Adipose tissue (tissue), 3 donors: Measurements from ENCODE around the gene P3H2. TPM values are rescaled to one million over a fixed set of nuclear protein-coding genes. Genes with fewer than 3 reads are reported as not detected.

ENCODE experiments used
- H3K27ac ChIP-seq: one replicate; pipeline ENCODE4 v1.5.1; 2013; ENCODE audit warnings: low read depth, low read length
- WGBS, 3 donors: extraction: QIAGEN DNeasy Blood & Tissue Kit; methylation state at CpG; one replicate each; pipeline ENCODE4 v1.1.7; 2013; 5-methylcytosine and 5-hydroxymethylcytosine counted together
- polyA plus RNA-seq, 3 donors: library from polyadenylated mRNA; stranded (reverse); fragments of 200-250 nt; gene quantifications; one replicate each; pipeline ENCODE4 v1.2.3, GENCODE V29; 2013
- donor health status: healthy with polysubstance abuse.
- donor health status: Bipolar disorder and iron deficiency.
- donor health status: healthy.

The P3H2 gene
- polyA plus RNA-seq, 3 donors: 1.2 to 3.6 (median 3.5) TPM

DNA sequence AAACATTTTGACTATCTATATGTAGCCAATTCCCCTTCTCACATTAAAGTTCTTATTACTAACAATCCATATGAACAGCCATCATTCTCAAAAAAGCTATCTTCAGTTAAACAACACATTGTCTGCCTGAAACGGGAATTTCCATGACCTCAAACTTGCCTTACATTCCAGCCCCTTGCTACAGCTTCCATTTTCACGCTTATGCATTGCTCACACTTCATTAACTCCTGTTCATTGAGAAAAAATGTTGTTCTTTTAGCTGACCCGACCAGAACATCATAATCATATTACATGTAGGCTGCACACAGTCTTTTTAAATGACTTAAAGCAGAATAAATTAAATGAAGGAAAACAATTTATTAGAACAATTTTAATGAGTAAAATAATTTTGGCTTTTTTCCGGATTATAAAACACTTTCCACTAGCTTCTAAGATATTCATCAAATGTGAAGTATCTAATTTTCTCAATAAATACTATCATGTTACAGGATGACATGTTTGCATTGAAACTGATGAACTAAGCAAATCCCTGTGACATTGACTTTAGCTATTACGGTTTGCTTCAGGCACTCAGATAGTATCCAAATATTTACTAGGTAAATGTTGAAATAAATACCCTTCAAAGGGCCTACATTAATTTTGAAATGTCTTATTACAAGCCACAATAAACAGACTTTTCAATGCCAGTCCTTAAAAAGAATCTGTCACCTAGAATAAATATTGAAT, 49.9 kb downstream of the P3H2 start:
- 59 to 93% (median 89%) methylated on average over 5 of the region's 5 CpGs for WGBS, 3 donors
- H3K27ac ChIP-seq: no peak overlapping the region

DNA sequence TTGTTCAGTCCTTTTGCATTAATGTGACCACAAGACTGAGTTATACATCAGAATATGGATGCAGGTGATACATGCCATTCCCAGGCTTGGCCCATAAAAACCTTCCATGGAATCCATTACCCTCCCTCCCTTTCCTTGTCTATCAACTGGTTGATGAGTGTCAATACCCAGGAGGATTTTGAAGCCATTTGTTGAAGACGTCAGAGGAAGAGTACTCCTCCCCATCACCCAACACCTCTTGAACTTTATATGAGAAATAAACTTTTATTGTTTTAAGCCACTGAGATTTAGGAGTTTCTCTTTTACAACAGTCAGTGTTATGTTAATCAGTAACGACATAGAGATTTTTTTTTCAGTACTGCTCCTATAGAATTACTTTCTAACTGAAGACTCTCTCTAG, 55.5 kb downstream of the P3H2 start:
- no peak overlapping the region for H3K27ac ChIP-seq
- WGBS, 3 donors: 79 to 96% (median 94%) methylated on average over 2 of the region's 2 CpGs

DNA sequence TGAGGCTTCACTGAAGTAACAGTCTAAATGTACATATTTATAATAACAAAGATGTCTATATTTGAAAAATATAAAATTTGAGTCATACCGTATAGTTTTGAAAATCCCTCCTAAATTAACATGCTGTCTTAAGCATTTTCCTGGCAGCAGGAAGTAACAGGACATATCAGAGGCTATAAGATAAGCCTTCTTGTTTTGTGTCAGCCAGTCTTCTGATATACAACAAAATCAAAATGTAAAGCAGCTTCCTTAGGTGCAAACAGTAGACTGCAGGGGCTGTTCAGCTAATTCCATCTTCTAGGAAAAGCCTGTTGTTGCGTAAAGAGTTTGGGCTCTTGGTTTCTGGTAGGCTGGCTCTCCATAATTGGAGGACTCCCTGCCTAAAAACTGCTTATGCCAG, 56.0 kb downstream of the P3H2 start:
- no peak overlapping the region for H3K27ac ChIP-seq
- 88 to 93% (median 89%) methylated on average over 2 of the region's 2 CpGs for WGBS, 3 donors

DNA sequence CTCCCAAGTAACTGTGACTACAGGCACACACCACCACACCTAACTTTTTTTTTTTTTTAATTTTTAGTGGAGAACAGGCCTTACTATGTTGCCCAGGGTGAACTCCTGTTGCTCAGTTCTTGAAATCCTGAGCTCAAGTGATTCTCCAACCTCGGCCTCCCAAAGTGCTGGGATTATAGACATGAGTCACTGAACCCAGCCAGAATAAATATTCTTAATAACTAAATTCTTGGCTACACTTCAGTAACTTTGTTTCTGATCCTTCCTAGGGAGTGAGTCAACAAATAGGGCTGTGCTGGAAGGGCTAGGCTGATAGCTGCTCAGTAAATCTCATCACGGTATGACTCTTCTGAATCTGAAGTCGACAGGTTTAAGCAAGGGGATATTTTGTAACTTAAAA, 56.6 kb downstream of the P3H2 start:
- H3K27ac ChIP-seq: no peak overlapping the region
- 57 to 68% (median 58%) methylated on average over 3 of the region's 3 CpGs for WGBS, 3 donors

DNA sequence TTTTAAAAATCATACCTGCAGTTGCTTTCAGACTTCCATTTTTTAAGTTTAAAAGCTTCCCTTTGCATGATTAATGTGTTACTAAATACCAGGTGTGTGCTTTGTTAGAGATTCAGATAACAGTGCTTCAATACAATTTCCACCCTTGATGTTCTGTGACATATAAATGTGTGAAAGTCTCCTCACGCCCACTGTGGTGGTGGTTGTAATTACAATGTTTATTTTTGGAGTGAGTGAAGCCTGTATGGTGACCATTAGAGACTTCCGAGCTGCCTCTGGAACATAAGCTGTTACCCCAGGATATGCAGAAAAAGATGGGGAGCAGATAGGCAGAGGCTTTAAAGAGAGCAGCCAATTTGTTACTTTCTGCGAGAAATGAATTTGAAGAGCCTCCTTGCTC, 57.2 kb downstream of the P3H2 start:
- no peak overlapping the region for H3K27ac ChIP-seq
- WGBS, 3 donors: 67 to 96% (median 89%) methylated on average over 3 of the region's 3 CpGs

DNA sequence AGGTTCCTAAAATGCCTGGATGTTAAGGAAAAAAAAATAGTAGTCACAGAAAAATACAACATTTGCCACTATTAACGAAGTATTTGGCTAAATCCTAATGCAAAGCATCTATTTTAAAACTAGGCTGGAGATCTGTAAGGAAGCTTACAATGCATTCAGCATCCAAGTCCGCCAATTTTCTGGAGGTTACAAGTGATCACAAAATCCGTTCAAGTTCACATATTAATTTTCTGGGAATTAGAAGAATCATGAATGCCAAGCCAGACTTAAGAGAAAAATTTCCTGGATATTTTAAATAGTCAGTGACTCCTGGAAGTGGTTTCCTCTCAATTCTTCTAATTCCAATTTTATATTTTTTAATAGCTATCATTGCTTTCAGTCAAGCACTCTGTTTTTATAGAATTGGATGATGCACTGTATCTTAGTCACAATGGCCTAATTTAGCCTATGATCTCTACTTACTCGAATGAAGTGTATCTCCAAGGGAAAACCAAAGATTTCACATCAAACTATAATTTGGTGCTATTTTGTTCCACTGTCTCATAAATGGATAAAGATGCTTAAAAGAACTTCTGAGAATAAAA, 60.4 kb downstream of the P3H2 start:
- H3K27ac ChIP-seq: no peak overlapping the region
- WGBS, 3 donors: 68 to 87% (median 83%) methylated on average over 4 of the region's 4 CpGs

DNA sequence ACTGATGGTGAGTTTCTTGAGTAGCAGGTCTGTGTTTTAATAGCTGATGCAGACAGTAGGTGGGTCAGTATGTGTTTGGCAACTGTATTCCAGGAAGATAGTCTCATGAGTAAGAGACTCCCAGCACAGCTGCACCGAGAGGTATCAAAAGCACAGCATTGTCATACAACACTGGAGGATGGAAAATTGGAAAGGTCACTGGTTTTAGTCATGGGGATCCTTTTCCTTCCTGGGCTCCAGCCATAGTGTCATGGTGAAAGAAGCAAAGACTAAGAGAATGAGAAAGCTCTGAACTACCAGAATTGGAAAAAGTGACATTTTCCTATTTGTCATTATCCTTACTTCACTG, 61.5 kb downstream of the P3H2 start:
- no peak overlapping the region for H3K27ac ChIP-seq
- WGBS, 3 donors: 50 to 80% (median 68%) methylated on average over 1 of the region's 1 CpG

DNA sequence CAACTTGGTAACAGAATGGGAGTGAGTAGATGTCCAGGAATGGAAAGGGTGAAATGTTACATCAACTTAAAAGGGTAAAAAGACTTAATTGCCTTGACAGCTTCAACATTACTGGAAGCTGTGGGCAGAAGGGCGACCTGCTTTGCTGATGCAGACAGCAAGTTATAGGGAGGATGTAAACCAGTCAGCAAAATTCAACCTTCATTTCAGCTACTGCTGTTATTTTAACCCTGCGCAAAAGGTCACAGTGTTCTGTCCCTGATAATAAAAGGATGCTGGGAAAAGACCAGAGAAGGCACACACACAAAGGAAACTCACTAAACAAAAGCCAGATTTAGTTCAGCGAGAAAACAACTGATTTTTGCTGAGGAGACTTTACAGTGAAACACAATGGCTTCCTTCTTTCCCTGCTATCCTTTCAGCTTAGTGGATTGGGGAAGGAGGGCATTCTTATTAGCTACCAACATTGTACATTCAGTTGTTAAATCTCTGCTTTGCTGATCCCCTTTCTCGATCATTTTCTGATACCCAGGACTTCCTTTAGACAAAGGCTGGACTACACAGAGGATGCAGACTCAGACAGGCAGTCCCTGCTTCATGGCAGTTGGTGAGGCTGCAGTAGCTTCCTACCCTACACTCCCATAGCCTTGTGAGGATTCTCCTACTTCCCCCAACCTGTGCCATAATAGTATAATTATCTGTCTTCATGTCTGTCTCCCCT, 62.0 kb downstream of the P3H2 start:
- H3K27ac ChIP-seq: no peak overlapping the region
- WGBS, 3 donors: 54 to 64% (median 63%) methylated on average over 4 of the region's 4 CpGs

DNA sequence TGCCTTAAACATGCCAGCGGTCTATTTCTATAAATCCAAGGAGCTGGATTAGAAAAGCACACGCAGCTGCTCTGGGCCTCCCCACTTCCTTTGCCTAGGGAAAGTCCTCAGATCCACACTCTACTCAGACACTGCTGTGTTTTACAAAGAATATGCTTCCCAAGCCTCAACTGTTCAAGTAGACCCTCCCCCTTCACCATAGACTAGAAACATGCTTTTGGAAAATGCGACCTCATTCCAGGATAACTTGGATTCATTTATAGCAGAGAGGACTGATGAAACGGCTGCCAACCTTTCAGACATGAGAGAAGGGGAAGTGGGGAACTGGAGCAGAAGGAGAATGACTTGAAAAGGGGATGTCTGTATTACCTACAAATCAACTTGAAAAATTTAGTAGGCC, 64.0 kb downstream of the P3H2 start:
- H3K27ac ChIP-seq: no peak overlapping the region
- 65 to 78% (median 71%) methylated on average over 4 of the region's 4 CpGs for WGBS, 3 donors

DNA sequence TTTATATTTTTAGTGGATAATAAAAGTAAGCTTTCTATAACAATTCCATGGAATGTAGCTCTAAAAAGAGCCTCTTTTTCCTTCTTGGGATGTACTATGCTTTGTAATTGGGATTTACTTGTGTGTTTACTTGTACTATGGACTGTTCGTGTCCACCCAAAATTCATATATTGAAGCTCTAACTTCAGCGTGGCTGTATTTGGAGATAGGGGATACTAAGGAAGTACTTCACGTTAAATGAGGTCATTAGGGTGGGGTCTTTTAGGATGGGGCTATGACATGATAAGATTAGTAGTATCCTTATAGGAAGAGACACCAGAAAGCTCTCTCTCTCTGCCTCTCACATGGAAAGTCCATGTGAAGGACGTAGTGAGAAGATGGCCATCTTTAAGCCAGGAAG, 64.9 kb downstream of the P3H2 start:
- WGBS, 3 donors: 77 to 90% (median 88%) methylated on average over 4 of the region's 4 CpGs
- H3K27ac ChIP-seq: no peak overlapping the region

DNA sequence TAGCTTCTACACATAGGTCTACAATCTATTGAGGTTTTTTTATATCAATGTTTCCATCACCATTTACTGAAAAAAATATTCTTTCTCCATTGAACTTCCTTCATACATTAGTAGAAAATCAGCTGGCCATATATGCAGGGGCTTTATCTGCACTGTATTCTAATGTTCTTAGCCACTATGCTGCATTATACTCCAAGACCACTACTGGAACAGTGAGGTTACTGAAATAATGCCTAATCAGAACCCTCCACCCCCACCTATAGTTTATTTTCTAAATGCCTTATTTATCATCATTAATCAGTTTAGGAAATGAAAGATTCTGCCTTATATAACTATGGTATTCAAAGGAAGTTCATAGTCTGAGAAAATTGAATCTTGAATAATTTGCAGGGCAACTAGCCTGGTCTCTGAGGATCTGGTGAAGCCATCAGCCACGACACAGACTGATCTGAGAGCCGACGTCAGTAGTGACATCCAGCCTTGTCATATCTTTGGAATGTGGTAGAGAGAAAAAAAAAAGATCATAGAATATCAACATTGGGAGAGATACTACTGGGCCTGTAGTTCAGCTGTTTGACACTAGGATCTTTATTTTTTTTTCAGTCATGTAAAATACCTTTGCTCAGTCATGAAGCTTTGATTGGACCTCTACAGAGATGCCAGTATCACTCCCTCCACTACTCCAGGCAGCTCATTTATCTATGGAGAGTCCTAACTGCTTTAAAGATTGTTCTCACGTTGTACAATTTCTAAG, 66.6 kb downstream of the P3H2 start:
- H3K27ac ChIP-seq: no peak overlapping the region
- WGBS, 3 donors: 64 to 74% (median 69%) methylated on average over 4 of the region's 4 CpGs

DNA sequence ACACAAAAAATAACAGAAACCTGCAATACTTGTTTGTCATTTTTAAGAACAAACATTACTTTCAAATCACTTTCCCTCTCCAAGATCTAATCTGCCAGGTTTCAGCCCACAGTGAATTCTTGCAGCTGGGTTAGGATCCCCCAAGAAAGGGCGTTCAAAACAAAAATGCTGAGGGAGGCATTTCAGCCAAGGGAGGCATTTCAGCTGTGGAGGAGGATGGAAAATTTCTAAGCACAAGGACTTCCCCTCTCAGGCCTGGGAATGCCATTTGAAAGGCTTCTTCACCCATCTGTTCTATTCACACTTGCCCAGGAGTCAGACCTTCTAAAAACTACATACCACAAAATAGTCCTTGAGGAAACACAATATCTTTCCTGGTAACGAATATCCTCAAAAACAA, 69.1 kb downstream of the P3H2 start:
- H3K27ac ChIP-seq: no peak overlapping the region
- 59 to 82% (median 69%) methylated on average over 2 of the region's 2 CpGs for WGBS, 3 donors

DNA sequence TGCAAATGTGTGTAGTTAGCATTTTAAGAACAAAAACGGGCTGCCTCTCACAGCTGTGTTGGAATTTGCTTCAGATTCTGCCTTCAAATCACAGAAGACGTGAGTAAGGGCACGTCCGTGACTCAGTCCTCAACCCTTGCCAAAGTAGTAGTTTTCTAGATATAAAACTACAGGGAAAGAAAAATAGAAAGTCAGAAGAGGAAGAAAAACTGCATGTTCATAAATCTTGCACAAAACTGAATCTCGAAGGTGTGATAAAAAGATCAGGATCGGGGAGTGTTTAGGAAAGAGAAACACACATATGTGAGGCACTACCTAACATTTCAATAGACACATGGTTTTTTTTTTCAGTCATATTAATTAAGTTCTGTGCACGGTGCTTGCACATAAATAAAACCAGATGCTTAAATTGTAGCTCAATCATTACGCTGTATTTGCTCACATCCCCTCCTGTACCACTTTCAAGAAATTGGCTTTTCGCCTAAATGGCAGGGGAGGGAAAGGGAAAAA, 71.7 kb downstream of the P3H2 start:
- no peak overlapping the region for H3K27ac ChIP-seq
- 25 to 54% (median 33%) methylated on average over 9 of the region's 9 CpGs for WGBS, 3 donors

DNA sequence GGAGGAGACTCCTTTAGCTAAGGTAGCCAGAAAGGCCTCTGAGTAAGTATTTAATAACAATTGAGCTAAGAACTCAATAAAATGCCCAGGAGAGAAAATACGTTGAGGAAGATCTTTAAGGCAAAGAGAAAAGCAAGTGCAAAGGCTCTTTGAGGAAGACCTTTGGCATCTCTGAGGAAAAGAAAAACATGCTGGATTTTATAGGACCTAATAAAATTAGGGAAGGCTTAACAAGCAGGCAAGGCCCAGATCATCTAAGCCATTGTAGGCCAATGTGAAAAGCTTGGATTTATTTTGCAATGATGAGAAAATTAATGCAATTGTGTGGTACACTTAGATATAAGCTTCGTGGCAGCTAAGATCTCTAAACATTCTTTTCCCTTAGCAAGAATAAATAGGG, 75.7 kb downstream of the P3H2 start:
- H3K27ac ChIP-seq: no peak overlapping the region

DNA sequence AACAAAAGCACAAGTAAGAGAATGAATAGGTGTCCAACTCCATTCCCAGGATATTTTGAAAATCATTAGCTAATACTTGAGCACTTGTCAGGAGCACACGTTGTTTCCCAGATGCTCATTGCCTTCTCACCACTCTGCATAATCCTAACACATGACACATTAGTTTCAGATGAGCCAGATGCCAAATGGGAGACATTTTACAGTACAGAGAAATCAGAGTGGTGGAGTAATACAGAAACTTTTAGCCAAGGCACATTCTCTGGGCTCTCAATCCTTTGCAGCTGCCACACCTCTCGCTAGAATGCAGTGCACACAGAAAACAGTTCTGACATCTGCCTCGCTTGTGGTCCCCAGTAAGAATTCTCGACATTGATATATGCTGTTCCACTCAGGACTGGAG, 76.6 kb downstream of the P3H2 start:
- 49 to 75% (median 74%) methylated on average over 4 of the region's 4 CpGs for WGBS, 3 donors
- H3K27ac ChIP-seq: no peak overlapping the region

More for the DNA sequence above, 75.7 kb downstream of the P3H2 start:
- WGBS, 3 donors: 89 to 93% (median 92%) methylated on average over 2 of the region's 2 CpGs

DNA sequence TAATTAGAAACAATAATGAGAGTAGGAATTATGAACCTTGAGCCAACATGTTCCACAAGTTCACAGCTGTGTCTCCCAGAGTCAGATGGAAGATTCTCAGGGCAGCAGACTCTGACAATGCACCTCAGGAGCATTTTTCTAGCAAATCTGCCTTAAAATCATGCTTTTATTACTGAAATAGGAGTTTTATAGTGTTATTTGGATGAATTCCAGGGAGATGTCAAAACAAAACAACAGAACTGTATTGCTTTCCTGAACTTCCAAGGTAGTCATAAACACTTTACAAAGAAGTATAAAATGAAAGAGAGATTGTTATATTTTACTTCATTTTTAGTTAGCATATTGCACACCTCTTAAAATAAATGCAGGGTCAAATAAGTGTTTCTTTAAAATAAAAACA, 77.0 kb downstream of the P3H2 start:
- H3K27ac ChIP-seq: no peak overlapping the region

DNA sequence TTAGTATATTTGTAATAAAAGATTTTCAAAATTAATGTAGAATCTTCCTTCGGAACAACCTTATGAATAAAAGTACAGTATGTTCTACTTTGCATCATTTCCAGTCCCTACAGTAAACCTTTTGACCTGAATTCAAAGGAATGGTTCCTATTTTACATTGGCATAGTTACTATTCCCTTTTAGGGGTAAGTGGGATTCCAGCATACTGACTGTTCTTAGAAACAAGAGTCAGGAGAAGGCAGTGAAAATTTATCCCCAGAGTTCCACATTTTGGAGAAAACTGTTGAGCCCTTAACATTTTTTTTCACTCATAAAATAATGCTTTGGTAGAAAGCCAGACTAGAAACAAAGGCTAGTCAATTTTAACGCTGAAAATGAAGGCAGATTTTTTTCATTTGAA, 78.1 kb downstream of the P3H2 start:
- no peak overlapping the region for H3K27ac ChIP-seq
- WGBS, 3 donors: 55 to 67% (median 66%) methylated on average over 2 of the region's 2 CpGs

DNA sequence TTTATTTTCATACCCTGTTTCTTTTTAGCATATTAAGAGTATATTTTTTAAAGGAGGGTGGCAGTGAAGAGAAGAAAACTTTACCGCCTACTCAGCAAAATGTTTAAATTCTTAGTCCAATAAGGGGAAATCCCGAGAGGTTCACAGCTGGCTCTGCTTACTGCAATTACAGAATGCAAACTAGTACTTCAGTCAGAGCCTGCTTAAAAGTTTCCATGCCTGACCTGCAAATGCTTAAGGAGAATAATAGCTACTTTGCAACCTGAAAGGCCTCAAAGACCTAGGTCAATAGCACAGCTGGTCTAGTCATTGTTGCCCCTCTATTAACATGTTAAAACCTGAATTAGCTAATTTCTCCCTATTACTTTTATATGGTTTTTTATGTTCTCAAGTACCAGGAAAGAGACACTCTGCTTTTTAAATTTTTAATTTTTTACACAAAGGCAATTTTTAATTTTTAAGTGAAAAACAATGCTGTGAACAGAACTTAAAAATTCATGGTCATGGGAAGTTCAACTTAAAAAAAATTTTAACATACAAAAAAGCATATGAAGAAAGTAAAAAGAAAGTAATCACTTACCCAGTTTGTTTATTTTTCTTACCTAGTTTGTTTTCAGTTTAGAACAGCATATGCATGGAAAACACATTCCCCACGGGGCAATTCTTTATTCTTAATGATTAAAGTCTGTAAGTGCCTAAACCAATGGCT, 79.2 kb downstream of the P3H2 start:
- H3K27ac ChIP-seq: no peak overlapping the region
- WGBS, 3 donors: 29 to 45% (median 41%) methylated on average over 3 of the region's 3 CpGs
